SK-N-SH (cell line): ENCODE measurements around the gene PALM. TPM values are rescaled to one million over a fixed set of nuclear protein-coding genes. Genes with fewer than 3 reads are reported as not detected.
A peak's percentile ranks its signal among the peaks of the same experiment; 100 is the strongest.

Experiments used
- CTCF ChIA-PET: fragments of 300-600, 350-600 bp; formaldehyde crosslinking; extraction: SDS; loops from one replicate; lab custom pipeline; 2021; lab: Yijun Ruan, JAX
- POLR2A ChIA-PET: fragments of 350-600 bp; sonication (Branson Sonifier 250); formaldehyde crosslinking; extraction: SDS; loops from one replicate; lab custom pipeline; 2020; ENCODE audit warnings: antibody characterized with exemption, inconsistent platforms; lab: Yijun Ruan, JAX
- DNase-seq: peaks from one replicate; pipeline ENCODE4 v3.0.0; 2012
- H2AFZ ChIP-seq: fragments of 200-600 bp; sonication (generic); 2 replicates; pipeline ENCODE4 v1.8.1; 2016; ENCODE audit warnings: antibody characterized with exemption, mild to moderate bottlenecking, low read depth
- H3F3A ChIP-seq: fragments of 200-600 bp; sonication (generic); replicated peaks from 2 replicates; pipeline ENCODE3; 2016; ENCODE audit warnings: antibody characterized with exemption, mild to moderate bottlenecking; ENCODE audit not compliant: insufficient read depth
- H3K27ac ChIP-seq, 2 experiments: fragments of 200-500 bp in 1 of 2; fragments of 200-600 bp in 1 of 2; sonication (Bioruptor generic) in 1 of 2; sonication (generic), shearing (Covaris generic) in 1 of 2; 2 replicates each; pipeline versions ENCODE4 v1.5.1 to v1.6.1; 2014 to 2016; ENCODE audit warnings: low read depth in 2 of 2, inconsistent platforms in 1 of 2, low read length in 1 of 2, mild to moderate bottlenecking in 1 of 2, mixed read lengths in 1 of 2
- H3K27me3 ChIP-seq: fragments of 200-600 bp; sonication (generic), shearing (Covaris generic); 2 replicates; pipeline ENCODE4 v1.6.1; 2016; ENCODE audit warnings: mixed run types; ENCODE audit not compliant: insufficient read depth
- H3K36me3 ChIP-seq, 2 experiments: fragments of 200-500 bp in 1 of 2; fragments of 200-600 bp in 1 of 2; sonication (Bioruptor generic) in 1 of 2; sonication (generic) in 1 of 2; replicated peaks in 1 of 2; 2 replicates each; pipeline versions ENCODE3 to v1.5.1; 2014 to 2016; ENCODE audit warnings: low read length in 1 of 2, mild to moderate bottlenecking in 1 of 2; ENCODE audit not compliant: insufficient read depth in 2 of 2, control insufficient read depth in 1 of 2
- H3K4me1 ChIP-seq, 2 experiments: fragments of 200-500 bp in 1 of 2; fragments of 200-600 bp in 1 of 2; sonication (Bioruptor generic) in 1 of 2; sonication (generic), shearing (Covaris generic) in 1 of 2; 2 replicates each; pipeline versions ENCODE4 v1.5.1 to v1.6.1; 2014 to 2016; ENCODE audit warnings: low read depth in 1 of 2, low read length in 1 of 2, mixed run types in 1 of 2; ENCODE audit not compliant: insufficient read depth in 2 of 2, control insufficient read depth in 1 of 2
- H3K4me2 ChIP-seq: fragments of 200-600 bp; sonication (generic), shearing (Covaris generic); 2 replicates; pipeline ENCODE4 v1.6.1; 2017; ENCODE audit warnings: mixed run types
- H3K4me3 ChIP-seq, 2 experiments: fragments of 200-500 bp in 1 of 2; fragments of 200-600 bp in 1 of 2; sonication (Bioruptor generic) in 1 of 2; sonication (generic), shearing (Covaris generic) in 1 of 2; 2 replicates each; pipeline versions ENCODE4 v1.5.1 to v1.8.1; 2014 to 2016; ENCODE audit warnings: low read depth in 2 of 2, inconsistent platforms in 1 of 2, low read length in 1 of 2, mild to moderate bottlenecking in 1 of 2, mixed read lengths in 1 of 2, moderate library complexity in 1 of 2
- H3K79me2 ChIP-seq: fragments of 200-600 bp; sonication (generic); 2 replicates; pipeline ENCODE4 v1.8.1; 2017; ENCODE audit warnings: mild to moderate bottlenecking; ENCODE audit not compliant: insufficient read depth
- H3K9ac ChIP-seq: fragments of 200-600 bp; sonication (generic); 2 replicates; pipeline ENCODE4 v1.6.1; 2017; ENCODE audit warnings: mixed run types
- H3K9me2 ChIP-seq: fragments of 200-600 bp; sonication (generic); 2 replicates; pipeline ENCODE4 v1.6.1; 2017; ENCODE audit warnings: mixed run types
- H3K9me3 ChIP-seq: fragments of 200-600 bp; sonication (generic); 2 replicates; pipeline ENCODE4 v1.6.1; 2017; ENCODE audit warnings: mixed run types, mild to moderate bottlenecking, moderate library complexity
- H4K20me1 ChIP-seq: fragments of 200-600 bp; sonication (generic); 2 replicates; pipeline ENCODE4 v1.6.1; 2017; ENCODE audit warnings: mild to moderate bottlenecking, mixed run types; ENCODE audit not compliant: insufficient read depth
- CTCF ChIP-seq: fragments of 200-600 bp; sonication (generic); IDR thresholded peaks from 2 replicates; pipeline ENCODE4 v1.6.1; 2017; ENCODE audit warnings: antibody characterized with exemption, mild to moderate bottlenecking, moderate library complexity
- EP300 ChIP-seq, 2 experiments: IDR thresholded peaks; 2 replicates each; pipeline versions ENCODE4 v1.4.0 to v1.6.1; 2012; ENCODE audit warnings: borderline replicate concordance in 1 of 2, low read depth in 1 of 2, low read length in 1 of 2
- FOXM1 ChIP-seq: IDR thresholded peaks from 2 replicates; pipeline ENCODE4 v1.4.0; 2012; ENCODE audit warnings: low read depth, mild to moderate bottlenecking
- GABPA ChIP-seq: IDR thresholded peaks from 2 replicates; pipeline ENCODE4 v1.4.0; 2012; ENCODE audit warnings: low read depth, mild to moderate bottlenecking
- JUND ChIP-seq: IDR thresholded peaks from 2 replicates; pipeline ENCODE4 v1.4.0; 2012
- MEF2A ChIP-seq: IDR thresholded peaks from 2 replicates; pipeline ENCODE4 v1.4.0; 2012; ENCODE audit warnings: low read depth, borderline replicate concordance
- NFIC ChIP-seq: IDR thresholded peaks from 2 replicates; pipeline ENCODE4 v1.4.0; 2012; ENCODE audit warnings: borderline replicate concordance
- POLR2AphosphoS5 ChIP-seq: IDR thresholded peaks from 2 replicates; pipeline ENCODE4 v1.6.1; 2012; ENCODE audit warnings: low read depth, low read length
- RCOR1 ChIP-seq: fragments of 150-350 bp; IDR thresholded peaks from 2 replicates; pipeline ENCODE4 v1.6.1; 2017; ENCODE audit warnings: antibody characterized with exemption, low read length
- RFX5 ChIP-seq: IDR thresholded peaks from 2 replicates; pipeline ENCODE4 v1.6.1; 2012; ENCODE audit warnings: mild to moderate bottlenecking, improper control_type of control experiment, low read length
- TAF1 ChIP-seq: IDR thresholded peaks from 2 replicates; pipeline ENCODE4 v1.6.1; 2012; ENCODE audit warnings: low read depth, mild to moderate bottlenecking, low read length, moderate library complexity, borderline replicate concordance
- TEAD4 ChIP-seq: IDR thresholded peaks from 2 replicates; pipeline ENCODE4 v1.4.0; 2012; ENCODE audit warnings: mild to moderate bottlenecking, borderline replicate concordance; ENCODE audit not compliant: insufficient read depth
- USF1 ChIP-seq: IDR thresholded peaks from 2 replicates; pipeline ENCODE4 v1.4.0; 2012; ENCODE audit warnings: low read depth, borderline replicate concordance
- YY1 ChIP-seq: IDR thresholded peaks from 2 replicates; pipeline ENCODE4 v1.4.0; 2012; ENCODE audit warnings: low read depth, mild to moderate bottlenecking
- WGBS: methylation state at CpG from one replicate; pipeline ENCODE4 v1.1.6; 2017; ENCODE audit warnings: low lambda C conversion rate; 5-methylcytosine and 5-hydroxymethylcytosine counted together
- polyA plus RNA-seq, 3 experiments: library from polyadenylated mRNA; depleted of rRNA; stranded (reverse); fragments of >200 nt; gene quantifications; 2 replicates each; pipeline ENCODE4 v1.2.3, GENCODE V29; 2012
- TF ChIP-seq, protein P1 (sequence below): fragments of 150-350 bp; IDR thresholded peaks from 2 replicates; pipeline ENCODE4 v1.6.1; 2017; ENCODE audit warnings: antibody characterized with exemption, low read length, low read depth, borderline replicate concordance

Gene PALM
- polyA plus RNA-seq, 1 of the 3 experiments (the other 2 are of a cell fraction): 15.6 TPM

- no peak for TF ChIP-seq USF1
- TF ChIP-seq TEAD4: no peak
- no peak for TF ChIP-seq YY1
- TF ChIP-seq GABPA: no peak
- TF ChIP-seq FOXM1: no peak
- TF ChIP-seq, all 33 proteins: peak for 0
Measured at GRCh38 chr19:703329-703650, 5.4 kb upstream of the PALM start (continued).

DNA sequence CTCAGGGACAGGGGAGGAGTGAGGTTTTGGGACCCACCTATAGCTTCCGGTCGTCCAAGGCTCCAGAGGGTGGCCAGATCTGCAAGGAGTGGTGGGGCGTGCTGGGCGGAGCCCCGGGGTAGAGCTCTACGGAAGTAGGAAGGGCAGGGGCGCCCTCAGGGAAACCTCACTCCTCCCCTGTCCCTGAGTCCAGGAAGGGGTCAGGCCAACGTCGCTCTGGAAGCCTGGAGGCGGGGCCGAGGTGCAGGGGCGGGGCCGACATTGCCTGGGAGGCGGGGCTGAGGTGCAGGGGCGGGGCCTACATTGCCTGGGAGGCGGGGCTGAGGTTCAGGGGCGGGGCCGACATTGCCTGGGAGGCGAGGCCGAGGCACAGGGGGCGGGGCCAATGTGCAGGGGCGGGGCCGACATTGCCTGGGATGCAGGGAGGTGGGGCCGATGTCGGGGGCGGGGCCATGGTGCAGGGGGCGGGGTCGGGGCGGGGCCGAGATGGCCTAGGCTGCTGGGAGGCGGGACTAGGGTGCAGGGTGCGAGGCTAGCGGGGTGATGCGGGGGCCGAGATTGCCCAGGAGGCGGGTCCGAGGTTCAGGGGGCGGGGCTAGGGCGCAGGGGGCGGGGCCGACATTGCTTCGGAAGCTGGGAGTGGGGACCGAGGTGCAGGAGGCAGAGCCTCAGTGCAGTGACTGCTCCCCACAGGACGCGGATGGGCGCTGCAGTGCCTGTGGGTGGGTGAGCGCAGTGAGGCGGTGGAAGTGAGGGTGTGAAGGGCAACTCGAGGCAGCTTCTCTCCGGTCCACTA, 4.9 kb upstream of the PALM start:
- Histone ChIP-seq H3K36me3 (no peaks in the 10 kb centered on the region), H3K9me3 (no peaks in the 10 kb centered on the region), H3K9ac (no peak overlapping the region), H2AFZ (no peak overlapping the region), H3K27me3 (no peaks in the 10 kb centered on the region), H3K4me1 (peaks cover 0 to 9% of the 10 kb centered on the region in 2 experiments; a peak in 1 of 4 replicates), H3K9me2 (no peaks in the 10 kb centered on the region), H3F3A (peaks cover 7% of the 10 kb centered on the region), H3K4me2 (0 out of 2 replicates have a peak overlapping the region, but pooled peaks have one; percentile 33), H3K27ac (no peak overlapping the region)
- 16% methylated on average over 13 of the region's 50 CpGs for WGBS
- DNase-seq: peak; percentile 97
- CTCF ChIA-PET: interaction anchor here (1.8 to 4.3 kb wide), 2 partner anchors 25 to 30 kb away, joined by 8 to 27 read pairs; no protein-coding TSS in a partner anchor
- TF ChIP-seq, protein P1, sequence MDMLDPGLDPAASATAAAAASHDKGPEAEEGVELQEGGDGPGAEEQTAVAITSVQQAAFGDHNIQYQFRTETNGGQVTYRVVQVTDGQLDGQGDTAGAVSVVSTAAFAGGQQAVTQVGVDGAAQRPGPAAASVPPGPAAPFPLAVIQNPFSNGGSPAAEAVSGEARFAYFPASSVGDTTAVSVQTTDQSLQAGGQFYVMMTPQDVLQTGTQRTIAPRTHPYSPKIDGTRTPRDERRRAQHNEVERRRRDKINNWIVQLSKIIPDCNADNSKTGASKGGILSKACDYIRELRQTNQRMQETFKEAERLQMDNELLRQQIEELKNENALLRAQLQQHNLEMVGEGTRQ: no peak
- TF ChIP-seq JUND (no peak), MEF2A (no peak), CTCF (no peak), POLR2AphosphoS5 (no peak), FOXM1 (no peak), YY1 (no peak), EP300 (IDR thresholded peaks at IDR 0.05; ENCODE audit: borderline replicate concordance in 1 of 2, low read depth in 1 of 2, low read length in 1 of 2) (no peak), RCOR1 (no peak), TEAD4 (no peak), TAF1 (no peak), RFX5 (no peak), NFIC (no peak)
- TF ChIP-seq, all 33 proteins: peak for 0
- Histone ChIP-seq H3K4me3 (peak overlapping the region in 1 of 2 experiments; percentile 13; a peak in 2 of 4 replicates), H3K79me2 (no peaks in the 10 kb centered on the region), H4K20me1 (no peaks in the 10 kb centered on the region)
- POLR2A ChIA-PET: interaction anchor here (0.7 to 2.1 kb wide), 2 partner anchors 24 to 40 kb away, joined by 3 to 6 read pairs; no protein-coding TSS in a partner anchor
